Colonic mucosa (tissue), 4 donors: ENCODE measurements around the gene CYB5B. TPM values are rescaled to one million over a fixed set of nuclear protein-coding genes. Genes with fewer than 3 reads are reported as not detected.

Experiments
- DNase-seq: peaks from one replicate; pipeline ENCODE4 v3.0.0-alpha.2; 2020
- H3K27ac ChIP-seq: fragments of 200-600 bp; one replicate; pipeline ENCODE4 v1.8.0; 2021
- H3K27me3 ChIP-seq: fragments of 200-600 bp; one replicate; pipeline ENCODE4 v1.8.0; 2021
- H3K36me3 ChIP-seq: fragments of 200-600 bp; one replicate; pipeline ENCODE4 v1.8.0; 2021
- H3K4me1 ChIP-seq: fragments of 200-600 bp; one replicate; pipeline ENCODE4 v1.8.0; 2021; ENCODE audit warnings: mild to moderate bottlenecking
- H3K4me3 ChIP-seq: fragments of 200-600 bp; one replicate; pipeline ENCODE4 v1.8.0; 2021
- H3K9ac ChIP-seq, 2 donors: one replicate each; pipeline ENCODE4 v1.7.0; 2013; ENCODE audit warnings: control low read depth in 2 of 2, low read depth in 2 of 2, low read length in 2 of 2
- H3K9me3 ChIP-seq: fragments of 200-600 bp; one replicate; pipeline ENCODE4 v1.8.0; 2021
- CTCF ChIP-seq: fragments of 200-600 bp; IDR thresholded peaks from one replicate; pipeline ENCODE4 v1.8.0; 2022; ENCODE audit warnings: antibody characterized with exemption, mild to moderate bottlenecking
- intact Hi-C: fragments of 100-400 bp; cut with DNase I; formaldehyde crosslinking; loops from one replicate; pipeline ENCODE4 v1.14.1; 2022
- total RNA-seq, 2 donors: library from RNA; stranded (reverse); fragmentation: NEBNext Ultra II Directional in 1 of 2; extraction: Animal tissue kit (Norgen Biotek cat#: 25700) in 1 of 2; gene quantifications; one replicate each; pipeline ENCODE4 v1.2.1, GENCODE V29; 2021
- donor health status: healthy.
- donor health status: DM: no; HTN: no; CAD: no.
- donor health status: DM: no; HTN: no; CAD: no.

Gene CYB5B
- total RNA-seq, 2 donors from 2014 or later = 166 to 220 TPM

- Histone ChIP-seq H3K9me3 (no peaks in the 10 kb centered on the region), H3K27ac (no peak overlapping the region), H3K36me3 (no peaks in the 10 kb centered on the region), H3K27me3 (no peaks in the 10 kb centered on the region), H3K4me3 (no peak overlapping the region), H3K9ac (no peak overlapping the region), H3K4me1 (no peaks in the 10 kb centered on the region)
- no peak for DNase-seq
- intact Hi-C loops = no loop called here
- TF ChIP-seq CTCF = no peak
Measured at GRCh38 chr16:69497876-69498596, 73.6 kb downstream of the CYB5B start.

- Histone ChIP-seq H3K27ac (no peak overlapping the region), H3K9me3 (no peaks in the 10 kb centered on the region), H3K36me3 (no peaks in the 10 kb centered on the region), H3K9ac (no peak overlapping the region), H3K4me3 (no peak overlapping the region), H3K4me1 (no peaks in the 10 kb centered on the region), H3K27me3 (no peaks in the 10 kb centered on the region)
- intact Hi-C loops = no loop called here
- DNase-seq = no peak
- TF ChIP-seq CTCF = no peak
Measured at GRCh38 chr16:69498926-69499325, 74.5 kb downstream of the CYB5B start.

GRCh38 chr16:69499541-69500230, 75.3 kb downstream of the CYB5B start:
- TF ChIP-seq CTCF = no peak
- Histone ChIP-seq H3K36me3 (no peaks in the 10 kb centered on the region), H3K4me3 (no peak overlapping the region), H3K4me1 (no peaks in the 10 kb centered on the region), H3K9me3 (no peaks in the 10 kb centered on the region), H3K27me3 (no peaks in the 10 kb centered on the region), H3K9ac (no peak overlapping the region), H3K27ac (no peak overlapping the region)
- DNase-seq = no peak
- intact Hi-C loops = no loop called here

GRCh38 chr16:69500496-69500895, 76.1 kb downstream of the CYB5B start:
- H3K27ac ChIP-seq = no peak overlapping the region
- H3K4me3 ChIP-seq = no peak overlapping the region
- TF ChIP-seq CTCF = no peak
- H3K9ac ChIP-seq = no peak overlapping the region
- intact Hi-C loops = no loop called here
- H3K27me3 ChIP-seq = no peaks in the 10 kb centered on the region
- no peak for DNase-seq
- H3K36me3 ChIP-seq = no peaks in the 10 kb centered on the region
- no peaks in the 10 kb centered on the region for H3K4me1 ChIP-seq
- no peaks in the 10 kb centered on the region for H3K9me3 ChIP-seq

GRCh38 chr16:69501956-69502745, 77.7 kb downstream of the CYB5B start:
- no peak overlapping the region for H3K4me3 ChIP-seq
- H3K9ac ChIP-seq = no peak overlapping the region
- H3K36me3 ChIP-seq = no peaks in the 10 kb centered on the region
- TF ChIP-seq CTCF = no peak
- H3K27ac ChIP-seq = no peak overlapping the region
- H3K27me3 ChIP-seq = no peaks in the 10 kb centered on the region
- no peaks in the 10 kb centered on the region for H3K4me1 ChIP-seq
- H3K9me3 ChIP-seq = no peaks in the 10 kb centered on the region
- intact Hi-C loops = no loop called here
- DNase-seq = no peak
